Measurements from ENCODE around the gene OBSL1. TPM values are rescaled to one million over a fixed set of nuclear protein-coding genes. Genes with fewer than 3 reads are reported as not detected.

The OBSL1 gene
- total and polyA plus RNA-seq, 10 of the 15 experiments (the other 5 are each of a cell fraction or from before 2014, with no cell fraction given), result 0.14 to 0.77 TPM; not detected in 8

GRCh38 chr2:219619235-219619634 is 47.9 kb upstream of the OBSL1 start:
- TF ChIP-seq CREM (IDR thresholded peaks at IDR 0.05; ENCODE audit: low read depth), result no peak
- no peak for TF ChIP-seq ZNF24 (IDR thresholded peaks at IDR 0.05)
- TF ChIP-seq DPF2 (IDR thresholded peaks at IDR 0.05), result no peak
- no peak for TF ChIP-seq PAX8 (IDR thresholded peaks at IDR 0.05)
- TF ChIP-seq, protein P1, sequence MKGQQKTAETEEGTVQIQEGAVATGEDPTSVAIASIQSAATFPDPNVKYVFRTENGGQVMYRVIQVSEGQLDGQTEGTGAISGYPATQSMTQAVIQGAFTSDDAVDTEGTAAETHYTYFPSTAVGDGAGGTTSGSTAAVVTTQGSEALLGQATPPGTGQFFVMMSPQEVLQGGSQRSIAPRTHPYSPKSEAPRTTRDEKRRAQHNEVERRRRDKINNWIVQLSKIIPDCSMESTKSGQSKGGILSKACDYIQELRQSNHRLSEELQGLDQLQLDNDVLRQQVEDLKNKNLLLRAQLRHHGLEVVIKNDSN (IDR thresholded peaks at IDR 0.05; ENCODE audit: borderline replicate concordance, extremely low read length, insufficient read depth, low read depth, low read length), result no peak
- no peak for TF ChIP-seq TARDBP (IDR thresholded peaks at IDR 0.05; ENCODE audit: borderline replicate concordance)
- TF ChIP-seq E2F4 (IDR thresholded peaks at IDR 0.05; ENCODE audit: low read depth, low read length), result no peak
- no peak for TF ChIP-seq YBX1 (IDR thresholded peaks at IDR 0.05)

More at GRCh38 chr2:219619235-219619634, 47.9 kb upstream of the OBSL1 start:
- no peak overlapping the region for H2AFZ ChIP-seq (ENCODE audit: control insufficient read depth, low read depth, low read length)
- ChIA-PET SMC1A (ENCODE audit: uncharacterized antibody, unreplicated experiment) (interaction anchor here (1.2 kb wide), 1 partner anchor 70 kb away, joined by 4 read pairs; no protein-coding TSS in a partner anchor), RAD21 (ENCODE audit: unreplicated experiment) (no interaction called here), POLR2A (no interaction called here), CTCF (interaction anchor here (0.8 to 1.8 kb wide), 3 partner anchors 23 to 70 kb away, joined by 3 to 4 read pairs (median 4); no protein-coding TSS in a partner anchor)
- DNase-seq (ENCODE audit: low read depth, low spot score) (no peak), ATAC-seq (no peak), FAIRE-seq (no peak)
- H3K9me3 ChIP-seq (replicated peaks; ENCODE audit: control insufficient read depth, insufficient read depth, low read length), result no peaks in the 10 kb centered on the region
- no peak overlapping the region for H3K4me3 ChIP-seq
- intact Hi-C loops (cut with micrococcal nuclease; ENCODE audit: unreplicated experiment), result no loop called here
- no peaks in the 10 kb centered on the region; a peak in 1 of 4 replicates for H3K27me3 ChIP-seq (replicated peaks in 1 of 2; ENCODE audit: control insufficient read depth in 2 of 2, insufficient read depth in 2 of 2, low read length in 1 of 2)
- no peak overlapping the region for H3K9ac ChIP-seq (ENCODE audit: control insufficient read depth, insufficient read depth, low read length)
- no peaks in the 10 kb centered on the region for H3K4me1 ChIP-seq (ENCODE audit: control insufficient read depth, insufficient read depth, low read length)
- H3K79me2 ChIP-seq (ENCODE audit: control insufficient read depth, insufficient read depth, low read length), result no peaks in the 10 kb centered on the region
- in situ Hi-C loops (cut with MboI), result no loop called here
- no peak overlapping the region for H3K4me2 ChIP-seq (ENCODE audit: control insufficient read depth, insufficient read depth)
- no peaks in the 10 kb centered on the region for H3K36me3 ChIP-seq (ENCODE audit: control insufficient read depth in 2 of 2, insufficient read depth in 2 of 2, low read length in 1 of 2)
- no peak overlapping the region for H3K27ac ChIP-seq (ENCODE audit: control insufficient read depth, insufficient read depth)
- BruUV-seq (replicated peaks), result no TSS peak
- 48% methylated on average over 4 of the region's 4 CpGs for WGBS (ENCODE audit: insufficient coverage, insufficient replicate concordance, low lambda C conversion rate, missing lambda C conversion rate)
- H4K20me1 ChIP-seq (ENCODE audit: control insufficient read depth, insufficient read depth), result no peaks in the 10 kb centered on the region
